ENCODE measurements around the gene DHRS2.
"Not testable (repeated sequence)": the region's sequence is repeated elsewhere in the genome, so short reads cannot be mapped to it uniquely, and the experiment has no call there.

DHRS2 gene

GRCh38 chr14:23675906-23676305 is 39.7 kb downstream of the DHRS2 start:
- no peaks in the 10 kb centered on the region for H3K9me2 ChIP-seq (ENCODE audit: low read depth, low read length)
- no peak overlapping the region for H3K27ac ChIP-seq (ENCODE audit: low read depth, low read length, poor library complexity, severe bottlenecking)
- H3K9me3 ChIP-seq (ENCODE audit: low read length): no peaks in the 10 kb centered on the region
- no peak overlapping the region for H3K4me2 ChIP-seq (ENCODE audit: low read length)
- H2AFZ ChIP-seq (ENCODE audit: low read length): no peak overlapping the region
- H3K79me2 ChIP-seq (ENCODE audit: insufficient read depth, low read length): no peaks in the 10 kb centered on the region
- TF ChIP-seq, protein P1, sequence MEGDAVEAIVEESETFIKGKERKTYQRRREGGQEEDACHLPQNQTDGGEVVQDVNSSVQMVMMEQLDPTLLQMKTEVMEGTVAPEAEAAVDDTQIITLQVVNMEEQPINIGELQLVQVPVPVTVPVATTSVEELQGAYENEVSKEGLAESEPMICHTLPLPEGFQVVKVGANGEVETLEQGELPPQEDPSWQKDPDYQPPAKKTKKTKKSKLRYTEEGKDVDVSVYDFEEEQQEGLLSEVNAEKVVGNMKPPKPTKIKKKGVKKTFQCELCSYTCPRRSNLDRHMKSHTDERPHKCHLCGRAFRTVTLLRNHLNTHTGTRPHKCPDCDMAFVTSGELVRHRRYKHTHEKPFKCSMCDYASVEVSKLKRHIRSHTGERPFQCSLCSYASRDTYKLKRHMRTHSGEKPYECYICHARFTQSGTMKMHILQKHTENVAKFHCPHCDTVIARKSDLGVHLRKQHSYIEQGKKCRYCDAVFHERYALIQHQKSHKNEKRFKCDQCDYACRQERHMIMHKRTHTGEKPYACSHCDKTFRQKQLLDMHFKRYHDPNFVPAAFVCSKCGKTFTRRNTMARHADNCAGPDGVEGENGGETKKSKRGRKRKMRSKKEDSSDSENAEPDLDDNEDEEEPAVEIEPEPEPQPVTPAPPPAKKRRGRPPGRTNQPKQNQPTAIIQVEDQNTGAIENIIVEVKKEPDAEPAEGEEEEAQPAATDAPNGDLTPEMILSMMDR (IDR thresholded peaks at IDR 0.05; ENCODE audit: low read length): no peak
- TF ChIP-seq EZH2 (IDR thresholded peaks at IDR 0.05; ENCODE audit: borderline replicate concordance, low read length): no peak
- H3K36me3 ChIP-seq (ENCODE audit: insufficient read depth, low read length): no peaks in the 10 kb centered on the region
- no peaks in the 10 kb centered on the region for H3F3A ChIP-seq (ENCODE audit: insufficient read depth, low read length)
- H4K20me1 ChIP-seq (ENCODE audit: insufficient read depth, low read length): no peaks in the 10 kb centered on the region
- H3K4me3 ChIP-seq (ENCODE audit: low read depth, low read length, poor library complexity, severe bottlenecking): no peak overlapping the region
- H3K4me1 ChIP-seq (ENCODE audit: insufficient read depth, low read length, severe bottlenecking): no peaks in the 10 kb centered on the region
- no peaks in the 10 kb centered on the region for H3K27me3 ChIP-seq (ENCODE audit: insufficient read depth, low read length)
- no peak overlapping the region for H3K9ac ChIP-seq (ENCODE audit: low read length)

GRCh38 chr14:23681337-23681736 is 45.2 kb downstream of the DHRS2 start:
- H3K36me3 ChIP-seq (ENCODE audit: insufficient read depth, low read length): no peaks in the 10 kb centered on the region
- H3F3A ChIP-seq (ENCODE audit: insufficient read depth, low read length): no peaks in the 10 kb centered on the region
- no peaks in the 10 kb centered on the region for H3K9me3 ChIP-seq (ENCODE audit: low read length)
- H3K4me3 ChIP-seq (ENCODE audit: low read depth, low read length, poor library complexity, severe bottlenecking): no peak overlapping the region
- TF ChIP-seq, protein P1 (IDR thresholded peaks at IDR 0.05; ENCODE audit: low read length): no peak
- no peak for TF ChIP-seq EZH2 (IDR thresholded peaks at IDR 0.05; ENCODE audit: borderline replicate concordance, low read length)
- H3K27ac ChIP-seq (ENCODE audit: low read depth, low read length, poor library complexity, severe bottlenecking): no peak overlapping the region
- no peaks in the 10 kb centered on the region for H3K27me3 ChIP-seq (ENCODE audit: insufficient read depth, low read length)
- H3K79me2 ChIP-seq (ENCODE audit: insufficient read depth, low read length): no peaks in the 10 kb centered on the region
- no peak overlapping the region for H2AFZ ChIP-seq (ENCODE audit: low read length)
- H3K4me2 ChIP-seq (ENCODE audit: low read length): no peak overlapping the region
- H3K4me1 ChIP-seq (ENCODE audit: insufficient read depth, low read length, severe bottlenecking): no peaks in the 10 kb centered on the region
- H3K9ac ChIP-seq (ENCODE audit: low read length): no peak overlapping the region
- no peaks in the 10 kb centered on the region for H3K9me2 ChIP-seq (ENCODE audit: low read depth, low read length)
- H4K20me1 ChIP-seq (ENCODE audit: insufficient read depth, low read length): no peaks in the 10 kb centered on the region

GRCh38 chr14:23689709-23690514 is 53.7 kb downstream of the DHRS2 start:
- not testable (repeated sequence) for H3K9me2 ChIP-seq (ENCODE audit: low read depth, low read length); H3K4me1 ChIP-seq (ENCODE audit: insufficient read depth, low read length, severe bottlenecking); H3K36me3 ChIP-seq (ENCODE audit: insufficient read depth, low read length); H3K9me3 ChIP-seq (ENCODE audit: low read length); H3K4me2 ChIP-seq (ENCODE audit: low read length); H3K27me3 ChIP-seq (ENCODE audit: insufficient read depth, low read length); H3K79me2 ChIP-seq (ENCODE audit: insufficient read depth, low read length); H3K9ac ChIP-seq (ENCODE audit: low read length); H3K4me3 ChIP-seq (ENCODE audit: low read depth, low read length, poor library complexity, severe bottlenecking); H4K20me1 ChIP-seq (ENCODE audit: insufficient read depth, low read length); H3K27ac ChIP-seq (ENCODE audit: low read depth, low read length, poor library complexity, severe bottlenecking); H3F3A ChIP-seq (ENCODE audit: insufficient read depth, low read length); H2AFZ ChIP-seq (ENCODE audit: low read length)

DNA sequence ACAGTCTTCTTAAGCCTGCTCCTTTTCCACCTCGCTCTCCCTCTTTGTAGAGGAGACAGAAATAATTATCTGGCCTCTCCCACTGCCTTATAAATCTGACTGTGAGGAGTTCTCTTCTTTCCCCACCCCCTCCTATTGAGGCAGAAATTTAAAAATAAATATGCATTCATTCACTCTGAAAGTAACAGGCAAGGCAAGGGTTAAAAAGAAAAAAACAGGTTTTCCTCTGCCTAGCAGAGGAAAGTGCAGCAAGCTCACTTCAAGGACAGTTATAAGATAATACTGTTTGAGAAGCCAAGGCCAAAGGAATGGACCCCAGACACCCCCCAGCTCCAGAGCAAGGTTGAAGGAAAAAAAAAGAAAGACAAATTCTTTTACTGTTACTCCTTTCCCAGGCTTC is 56.3 kb downstream of the DHRS2 start:
- Histone ChIP-seq H3K79me2 (ENCODE audit: insufficient read depth, low read length) (no peaks in the 10 kb centered on the region), H3K4me3 (ENCODE audit: low read depth, low read length, poor library complexity, severe bottlenecking) (no peak overlapping the region), H3K4me1 (ENCODE audit: insufficient read depth, low read length, severe bottlenecking) (no peaks in the 10 kb centered on the region), H3K9me2 (ENCODE audit: low read depth, low read length) (no peaks in the 10 kb centered on the region), H3K36me3 (ENCODE audit: insufficient read depth, low read length) (no peaks in the 10 kb centered on the region), H2AFZ (ENCODE audit: low read length) (no peak overlapping the region), H3F3A (ENCODE audit: insufficient read depth, low read length) (no peaks in the 10 kb centered on the region), H3K27ac (ENCODE audit: low read depth, low read length, poor library complexity, severe bottlenecking) (no peak overlapping the region), H3K9ac (ENCODE audit: low read length) (no peak overlapping the region), H3K27me3 (ENCODE audit: insufficient read depth, low read length) (no peaks in the 10 kb centered on the region), H4K20me1 (ENCODE audit: insufficient read depth, low read length) (no peaks in the 10 kb centered on the region), H3K4me2 (ENCODE audit: low read length) (no peak overlapping the region), H3K9me3 (ENCODE audit: low read length) (no peaks in the 10 kb centered on the region)
- TF ChIP-seq, protein P1 (IDR thresholded peaks at IDR 0.05; ENCODE audit: low read length): no peak
- no peak for TF ChIP-seq EZH2 (IDR thresholded peaks at IDR 0.05; ENCODE audit: borderline replicate concordance, low read length)
